Posterior cingulate gyrus (tissue), 11 donors: ENCODE measurements around the gene SKA2.
"Not testable (repeated sequence)": the region's sequence is repeated elsewhere in the genome, so short reads cannot be mapped to it uniquely, and the experiment has no call there.

ENCODE experiments used
- DNase-seq, 10 donors: peaks; one replicate each; pipeline versions ENCODE4 v3.0.0 to v3.0.0-alpha.2; 2020 to 2021; ENCODE audit warnings: mixed read lengths in 3 of 10
- intact Hi-C: fragments of 100-400 bp; cut with DNase I; formaldehyde crosslinking; loops from one replicate; pipeline ENCODE4 v1.15.1; 2023

The SKA2 gene

GRCh38 chr17:59154721-59155438 is at the start of gene SKA2:
Gene SKA2, minus strand, starts transcription at chr17:59155186. Its CDS starts 23 bp downstream, at chr17:59155163.
- intact Hi-C loops = loop anchor here (2.0 to 10.0 kb wide), 2 partner anchors 48 to 70 kb away; partner anchors contain the start of genes GDPD1 and TRIM37
- peak; percentile 94 to 100 (median 97) for DNase-seq

GRCh38 chr17:59202320-59202719 is 47.3 kb upstream of the SKA2 start:
- intact Hi-C loops = no loop called here
- no peak for DNase-seq

- no peak for DNase-seq
- intact Hi-C loops = no loop called here
Measured at GRCh38 chr17:59199398-59199797, 44.4 kb upstream of the SKA2 start.

GRCh38 chr17:59193336-59193862 is 38.4 kb upstream of the SKA2 start:
- intact Hi-C loops = no loop called here
- no peak for DNase-seq

GRCh38 chr17:59190806-59191205 is 35.8 kb upstream of the SKA2 start:
- intact Hi-C loops = no loop called here
- no peak for DNase-seq

GRCh38 chr17:59186850-59187249 is 31.9 kb upstream of the SKA2 start:
- intact Hi-C loops = no loop called here
- no peak for DNase-seq

- DNase-seq = no peak
- intact Hi-C loops = no loop called here
Measured at GRCh38 chr17:59185997-59186396, 31.0 kb upstream of the SKA2 start.

GRCh38 chr17:59181481-59181880 is 26.5 kb upstream of the SKA2 start:
- intact Hi-C loops = no loop called here
- no peak for DNase-seq

- no peak for DNase-seq
- intact Hi-C loops = no loop called here
Measured at GRCh38 chr17:59180626-59181025, 25.6 kb upstream of the SKA2 start.

GRCh38 chr17:59179601-59180000 is 24.6 kb upstream of the SKA2 start:
- DNase-seq, intact Hi-C loops: not testable (repeated sequence)

- no peak for DNase-seq
- intact Hi-C loops = no loop called here
Measured at GRCh38 chr17:59178266-59178985, 23.4 kb upstream of the SKA2 start.

GRCh38 chr17:59175076-59175475 is 20.1 kb upstream of the SKA2 start:
- intact Hi-C loops = no loop called here
- DNase-seq = no peak

GRCh38 chr17:59174671-59175070 is 19.7 kb upstream of the SKA2 start:
- intact Hi-C loops = no loop called here

GRCh38 chr17:59172436-59173004 is 17.5 kb upstream of the SKA2 start:
- DNase-seq = peak in 1 of 10 donors; percentile 64
- intact Hi-C loops = no loop called here

More at GRCh38 chr17:59174671-59175070, 19.7 kb upstream of the SKA2 start:
- DNase-seq = no peak

- intact Hi-C loops = loop anchor here (5.0 kb wide), 1 partner anchor 40 kb away; no protein-coding TSS in a partner anchor
- no peak for DNase-seq
Measured at GRCh38 chr17:59167571-59168001, 12.6 kb upstream of the SKA2 start.

GRCh38 chr17:59165933-59166342 is 11.0 kb upstream of the SKA2 start:
- peak in 7 of 10 donors; percentile 19 to 78 (median 49) for DNase-seq
- intact Hi-C loops = loop anchor here (5.0 kb wide), 1 partner anchor 41 kb away; no protein-coding TSS in a partner anchor

GRCh38 chr17:59161477-59161876 is 6.5 kb upstream of the SKA2 start:
- intact Hi-C loops = no loop called here

GRCh38 chr17:59160157-59161025 is 5.4 kb upstream of the SKA2 start:
- no peak for DNase-seq
- intact Hi-C loops = no loop called here

More at GRCh38 chr17:59161477-59161876, 6.5 kb upstream of the SKA2 start:
- no peak for DNase-seq

GRCh38 chr17:59155439-59156177 is 622 bp upstream of the SKA2 start, which contains the start of gene PRR11:
Gene PRR11, plus strand, starts transcription at chr17:59155746. Its CDS starts 14,007 bp downstream, at chr17:59169753.
- intact Hi-C loops = loop anchor here (2.0 to 10.0 kb wide), 2 partner anchors 49 to 69 kb away; partner anchors contain the start of genes GDPD1 and TRIM37

More at GRCh38 chr17:59155439-59156177, 622 bp upstream of the SKA2 start, which contains the start of gene PRR11:
- DNase-seq = peak; percentile 91 to 99 (median 95)
